Stimulated activated CD4-positive, alpha-beta T cell treated with anti-CD3 and anti-CD28 coated beads, Interleukin-1b, Interleukin-23, amount 100 ng/mL, for 1 hour (primary cell): ENCODE measurements around the gene USP33.
"Not testable (repeated sequence)": the region's sequence is repeated elsewhere in the genome, so short reads cannot be mapped to it uniquely, and the experiment has no call there.

Experiments used
- DNase-seq, 2 donors: peaks; one replicate each; pipeline ENCODE4 v3.0.0-alpha.2; 2020; ENCODE audit warnings: low read depth in 2 of 2

USP33 gene

DNA sequence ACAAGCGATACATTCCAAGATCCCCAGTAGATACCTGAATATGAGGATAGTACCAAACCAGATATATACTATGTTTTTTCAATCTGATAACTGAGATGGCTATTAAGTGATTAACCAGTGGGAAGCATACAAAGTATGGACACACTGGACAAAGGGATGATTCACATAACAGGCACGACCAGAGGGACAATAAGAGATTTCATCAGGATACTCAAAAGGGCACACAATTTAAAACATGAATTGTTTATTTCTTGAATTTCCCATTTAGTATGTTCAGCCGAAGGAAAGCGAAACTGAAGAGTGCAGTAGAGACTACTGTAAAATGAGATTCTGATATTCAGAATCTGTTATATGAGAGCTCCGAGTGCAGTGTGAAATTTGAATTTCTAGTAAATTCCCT lies 87.8 kb downstream of the USP33 start:
- DNase-seq, result no peak

DNA sequence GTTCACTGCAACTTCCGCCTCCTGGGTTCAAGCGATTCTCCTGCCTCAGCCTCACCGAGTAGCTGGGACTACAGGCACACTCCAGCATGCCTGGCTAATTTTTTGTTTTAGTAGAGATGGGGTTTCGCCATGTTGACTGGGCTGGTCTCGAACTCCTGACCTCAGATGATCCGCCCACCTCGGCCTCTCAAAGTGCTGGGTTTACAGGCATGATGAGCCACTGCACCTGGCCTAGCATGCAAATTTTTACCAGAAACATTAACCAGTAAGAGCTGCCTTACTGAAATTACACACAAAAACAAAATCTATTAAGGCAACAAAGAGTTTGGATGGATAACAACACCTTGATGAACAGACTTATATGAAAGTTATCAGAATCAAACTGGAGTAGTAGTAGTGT lies 89.3 kb downstream of the USP33 start:
- DNase-seq, result no peak

GRCh38 chr1:77668924-77669449 lies 90.7 kb downstream of the USP33 start:
- no peak for DNase-seq

- no peak for DNase-seq
Measured at GRCh38 chr1:77664939-77665516, 94.6 kb downstream of the USP33 start.

DNA sequence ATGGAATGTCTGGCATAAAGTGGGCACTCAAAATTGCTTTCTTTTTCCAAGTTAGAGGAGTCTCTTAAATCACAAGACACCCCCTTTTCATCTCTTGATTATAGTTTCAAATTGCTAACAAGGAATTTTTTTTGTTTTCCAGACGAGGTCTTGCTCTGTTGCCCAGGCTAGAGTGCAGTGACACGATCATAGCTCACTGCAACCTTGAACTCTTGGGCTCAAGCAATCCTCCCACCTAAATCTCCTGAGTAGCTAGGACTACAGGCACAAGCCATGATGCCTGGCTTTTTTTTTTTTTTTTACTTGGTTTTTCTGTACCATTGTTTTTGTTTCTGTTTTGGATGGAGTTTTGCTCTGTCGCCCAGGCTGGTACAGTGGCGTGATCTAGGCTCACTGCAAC lies 98.0 kb downstream of the USP33 start:
- no peak for DNase-seq

- no peak for DNase-seq
Measured at GRCh38 chr1:77659879-77660593, 99.6 kb downstream of the USP33 start.

GRCh38 chr1:77658271-77658670 lies 101.4 kb downstream of the USP33 start:
- DNase-seq, result no peak

DNA sequence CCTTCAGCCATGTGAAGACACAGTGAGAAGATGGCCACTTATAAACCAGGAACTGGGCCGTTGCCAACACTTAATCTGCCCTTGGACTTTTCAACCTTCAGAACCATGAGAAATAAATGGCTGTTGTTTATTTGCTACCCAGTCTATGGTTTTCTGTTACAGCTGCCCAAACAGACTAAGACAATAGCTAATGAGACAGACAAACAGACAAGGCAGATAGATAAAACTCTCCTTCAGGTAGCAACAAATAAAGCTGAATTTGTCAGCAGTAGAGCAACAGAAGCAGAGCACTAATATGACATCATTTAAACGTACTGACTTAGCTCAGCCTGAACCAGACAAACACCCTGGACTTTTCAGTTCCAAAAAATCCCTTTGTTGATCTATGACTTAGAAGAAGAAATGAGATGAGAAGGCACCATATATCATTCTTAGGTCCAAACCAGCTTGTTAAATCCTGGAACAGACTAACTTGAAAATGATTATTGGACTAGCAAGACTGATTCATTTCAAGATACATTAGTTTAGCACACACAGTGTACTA lies 104.1 kb downstream of the USP33 start:
- no peak for DNase-seq

- DNase-seq, result no peak
Measured at GRCh38 chr1:77652970-77653516, 106.6 kb downstream of the USP33 start.

- no peak for DNase-seq
Measured at GRCh38 chr1:77652268-77652667, 107.4 kb downstream of the USP33 start.

DNA sequence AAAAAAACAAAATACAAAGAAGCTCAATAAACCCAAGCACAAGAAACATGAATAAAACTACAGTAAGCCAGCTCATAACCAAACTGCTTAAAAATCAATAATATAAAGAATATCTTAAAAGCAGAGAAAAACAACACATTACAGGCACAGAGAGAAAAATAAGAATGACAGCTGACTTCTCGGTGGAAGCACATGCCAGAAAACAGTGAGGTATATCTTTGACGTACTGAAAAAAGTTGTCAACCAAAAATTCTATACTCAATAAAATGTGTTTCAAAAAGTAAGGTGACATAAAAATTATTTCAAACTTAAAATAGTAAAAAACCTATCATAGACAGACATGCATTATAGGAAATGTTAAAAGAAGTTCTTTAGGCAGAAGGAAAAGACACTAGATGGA lies 110.5 kb downstream of the USP33 start:
- no peak for DNase-seq

DNA sequence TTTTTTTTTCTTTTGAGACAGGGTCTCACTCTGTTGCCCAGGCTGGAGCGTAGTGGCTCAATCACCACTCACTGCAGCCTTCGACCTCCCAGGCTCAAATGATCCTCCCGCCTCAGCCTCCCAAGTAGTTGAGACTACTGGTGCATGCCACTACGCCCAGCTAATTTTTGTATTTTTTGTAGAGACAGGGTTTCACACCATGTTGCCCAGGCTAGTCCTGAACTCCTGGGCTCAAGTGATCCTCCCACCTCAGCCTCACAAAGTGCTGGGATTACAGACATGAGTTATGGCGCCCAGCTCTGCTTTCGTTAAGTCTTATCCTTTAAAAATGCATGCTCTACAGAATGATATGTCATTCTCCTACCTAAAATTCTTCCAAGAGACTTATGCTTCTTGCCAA lies 113.4 kb downstream of the USP33 start:
- DNase-seq, result not testable (repeated sequence)
